Uterus (tissue), 4 donors: ENCODE results near the gene GDF7. TPM values are rescaled to one million over a fixed set of nuclear protein-coding genes. Genes with fewer than 3 reads are reported as not detected.

Experiments
- DNase-seq, 2 donors: peaks; one replicate each; pipeline ENCODE4 v3.0.0-alpha.2; 2019 to 2020
- H3K27ac ChIP-seq, 2 donors: fragments of 200-600 bp; sonication (generic); 1 replicate in 1 of 2; 2 replicates in 1 of 2; pipeline ENCODE4 v1.5.1; 2016 to 2018
- H3K27me3 ChIP-seq, 2 donors: fragments of 200-600 bp; sonication (generic); one replicate each; pipeline ENCODE4 v1.5.1; 2018 to 2019; ENCODE audit warnings: control low read depth in 1 of 2
- H3K36me3 ChIP-seq, 2 donors: fragments of 200-600 bp; sonication (generic); one replicate each; pipeline ENCODE4 v1.5.1; 2019; ENCODE audit warnings: control low read depth in 1 of 2
- H3K4me1 ChIP-seq, 2 donors: fragments of 200-600 bp; sonication (generic); one replicate each; pipeline ENCODE4 v1.5.1; 2018 to 2019; ENCODE audit warnings: control low read depth in 1 of 2
- H3K4me3 ChIP-seq, 2 donors: fragments of 200-600 bp; sonication (generic); 1 replicate in 1 of 2; 2 replicates in 1 of 2; pipeline ENCODE4 v1.5.1; 2018 to 2019; ENCODE audit warnings: mild to moderate bottlenecking in 1 of 2
- H3K9me3 ChIP-seq, 2 donors: fragments of 200-600 bp; sonication (generic); one replicate each; pipeline ENCODE4 v1.5.1; 2019; ENCODE audit warnings: control low read depth in 1 of 2
- CTCF ChIP-seq, 4 experiments: fragments of 200-600 bp in 2 of 4; fragments of 450-650 bp in 2 of 4; sonication (generic) in 2 of 4; IDR thresholded peaks; one replicate each; pipeline ENCODE4 v1.5.1; 2016 to 2019; ENCODE audit warnings: antibody characterized with exemption in 4 of 4, mild to moderate bottlenecking in 2 of 4, moderate library complexity in 1 of 4
- POLR2A ChIP-seq, 2 donors: fragments of 450-650 bp; IDR thresholded peaks; one replicate each; pipeline ENCODE4 v1.6.1; 2016; ENCODE audit warnings: antibody characterized with exemption in 2 of 2, mild to moderate bottlenecking in 1 of 2, moderate library complexity in 1 of 2
- intact Hi-C: fragments of 100-400 bp; cut with DNase I; formaldehyde crosslinking; loops from one replicate; pipeline ENCODE4 v1.15.1; 2023; ENCODE audit warnings: low total_unique reads
- total RNA-seq, 4 donors: library from RNA; depleted of rRNA in 3 of 4; stranded (reverse); fragments of >200 nt in 3 of 4; gene quantifications; one replicate each; pipeline versions ENCODE4 v1.1.0 to v1.2.4, GENCODE V29; 2014 to 2023
- donor health status: DM: yes; HTN: yes; CAD: no.

GDF7 gene
- total RNA-seq, 4 donors from 2014 or later, result 1.5 to 45.6 (median 5.4) TPM

DNA sequence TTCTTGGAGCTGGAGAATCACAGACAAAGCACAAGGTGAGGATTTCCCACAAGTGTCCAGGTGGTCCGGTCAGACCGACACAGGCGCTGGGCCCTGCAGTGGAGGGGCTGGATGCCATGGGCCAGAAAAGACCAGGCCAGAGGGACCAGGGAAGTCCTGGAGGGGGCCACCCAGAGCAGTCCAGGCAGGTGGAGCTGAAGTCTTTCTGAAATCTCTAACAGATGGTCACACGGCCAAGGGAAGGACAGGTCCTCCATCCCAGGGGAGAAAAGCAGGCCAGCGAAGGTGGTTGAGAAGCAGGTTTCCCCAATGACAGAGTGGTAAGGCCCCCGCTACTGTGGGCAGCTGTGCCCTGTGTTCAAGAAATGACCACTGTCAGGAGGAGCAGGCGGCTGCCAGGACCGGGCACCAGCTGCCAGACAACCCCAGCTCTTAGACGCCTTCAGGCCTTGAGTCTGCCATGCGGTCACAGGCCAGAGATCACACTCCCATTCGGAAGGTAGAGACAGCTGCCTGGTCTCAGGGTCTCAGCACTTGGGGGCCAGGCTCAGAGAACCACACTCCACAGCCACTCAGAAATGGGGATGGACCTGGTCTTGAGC, 42.0 kb upstream of the GDF7 start:
- Histone ChIP-seq H3K27ac (no peak overlapping the region), H3K4me3 (no peak overlapping the region), H3K36me3 (no peaks in the 10 kb centered on the region), H3K4me1 (no peaks in the 10 kb centered on the region), H3K27me3 (no peaks in the 10 kb centered on the region), H3K9me3 (no peaks in the 10 kb centered on the region)
- TF ChIP-seq POLR2A (IDR thresholded peaks at IDR 0.05) (no peak), CTCF (IDR thresholded peaks at IDR 0.05) (no peak)
- intact Hi-C loops, result no loop called here
- DNase-seq, result no peak

DNA sequence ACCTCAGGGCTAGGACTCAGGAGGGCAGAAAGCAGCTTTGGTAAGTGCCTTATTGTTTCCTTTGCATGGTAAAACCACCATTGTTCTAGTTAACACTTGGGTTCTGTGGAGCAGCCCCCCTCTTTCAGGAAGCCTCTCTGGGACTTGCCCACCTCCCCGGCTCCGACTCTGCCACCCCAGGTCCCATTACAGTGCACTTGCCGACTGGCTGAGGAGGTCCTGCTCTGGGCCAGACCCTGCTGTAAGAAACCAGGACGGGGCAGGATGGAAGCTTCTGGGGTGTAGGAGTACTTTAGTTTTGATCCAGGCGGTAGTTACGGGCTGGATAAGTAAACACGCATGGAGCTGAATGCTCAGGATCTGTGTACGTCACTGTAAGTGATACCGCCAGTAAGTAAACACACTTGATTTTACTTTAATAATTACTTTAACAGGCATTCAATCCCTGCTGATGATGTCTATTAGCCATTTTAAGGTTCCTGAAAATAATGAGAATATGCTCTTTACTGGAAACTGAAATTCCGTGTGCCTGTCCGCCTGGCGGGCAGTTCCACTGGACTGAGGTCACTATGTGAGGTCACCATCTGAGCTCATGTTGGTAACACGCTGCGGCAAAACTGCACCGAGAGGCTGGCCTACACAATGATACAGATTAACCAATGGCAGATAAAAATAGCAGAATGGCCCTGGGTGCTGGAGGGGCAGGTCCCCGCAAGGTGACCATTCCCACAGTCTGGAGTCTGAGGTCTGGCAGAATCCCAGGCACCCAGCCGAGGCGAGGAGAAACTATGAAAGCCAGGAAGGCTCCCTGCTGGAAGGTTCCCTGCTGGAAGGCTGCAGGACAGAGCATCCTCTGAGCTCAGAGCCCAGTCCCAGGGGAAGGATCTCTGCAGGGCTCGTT, 41.2 kb upstream of the GDF7 start:
- H3K36me3 ChIP-seq, result no peaks in the 10 kb centered on the region
- no peak for TF ChIP-seq CTCF (IDR thresholded peaks at IDR 0.05)
- TF ChIP-seq POLR2A (IDR thresholded peaks at IDR 0.05), result no peak
- intact Hi-C loops, result no loop called here
- H3K27ac ChIP-seq, result no peak overlapping the region
- H3K4me1 ChIP-seq, result no peaks in the 10 kb centered on the region
- no peaks in the 10 kb centered on the region for H3K9me3 ChIP-seq
- H3K27me3 ChIP-seq, result no peaks in the 10 kb centered on the region
- DNase-seq, result no peak
- H3K4me3 ChIP-seq, result no peak overlapping the region

DNA sequence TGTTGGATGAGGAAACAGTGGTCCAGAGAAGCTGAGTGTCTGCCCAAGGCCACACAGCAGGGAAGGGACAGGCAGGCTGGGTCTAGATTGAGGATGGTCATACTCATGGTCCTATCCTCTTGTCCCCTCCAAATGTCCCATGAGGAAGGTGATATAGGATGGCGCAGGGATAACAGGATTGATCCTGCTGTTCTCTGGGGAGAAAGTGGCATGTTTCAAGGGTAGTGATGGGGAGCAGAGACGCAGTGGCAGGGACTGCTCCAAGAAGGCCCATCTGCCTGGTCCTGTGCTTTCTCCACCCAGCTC, 40.6 kb upstream of the GDF7 start:
- Histone ChIP-seq H3K4me1 (no peaks in the 10 kb centered on the region), H3K36me3 (no peaks in the 10 kb centered on the region), H3K9me3 (no peaks in the 10 kb centered on the region), H3K27me3 (no peaks in the 10 kb centered on the region), H3K27ac (no peak overlapping the region), H3K4me3 (no peak overlapping the region)
- intact Hi-C loops, result no loop called here
- no peak for DNase-seq
- TF ChIP-seq CTCF (IDR thresholded peaks at IDR 0.05), result no peak
- TF ChIP-seq POLR2A (IDR thresholded peaks at IDR 0.05), result no peak

DNA sequence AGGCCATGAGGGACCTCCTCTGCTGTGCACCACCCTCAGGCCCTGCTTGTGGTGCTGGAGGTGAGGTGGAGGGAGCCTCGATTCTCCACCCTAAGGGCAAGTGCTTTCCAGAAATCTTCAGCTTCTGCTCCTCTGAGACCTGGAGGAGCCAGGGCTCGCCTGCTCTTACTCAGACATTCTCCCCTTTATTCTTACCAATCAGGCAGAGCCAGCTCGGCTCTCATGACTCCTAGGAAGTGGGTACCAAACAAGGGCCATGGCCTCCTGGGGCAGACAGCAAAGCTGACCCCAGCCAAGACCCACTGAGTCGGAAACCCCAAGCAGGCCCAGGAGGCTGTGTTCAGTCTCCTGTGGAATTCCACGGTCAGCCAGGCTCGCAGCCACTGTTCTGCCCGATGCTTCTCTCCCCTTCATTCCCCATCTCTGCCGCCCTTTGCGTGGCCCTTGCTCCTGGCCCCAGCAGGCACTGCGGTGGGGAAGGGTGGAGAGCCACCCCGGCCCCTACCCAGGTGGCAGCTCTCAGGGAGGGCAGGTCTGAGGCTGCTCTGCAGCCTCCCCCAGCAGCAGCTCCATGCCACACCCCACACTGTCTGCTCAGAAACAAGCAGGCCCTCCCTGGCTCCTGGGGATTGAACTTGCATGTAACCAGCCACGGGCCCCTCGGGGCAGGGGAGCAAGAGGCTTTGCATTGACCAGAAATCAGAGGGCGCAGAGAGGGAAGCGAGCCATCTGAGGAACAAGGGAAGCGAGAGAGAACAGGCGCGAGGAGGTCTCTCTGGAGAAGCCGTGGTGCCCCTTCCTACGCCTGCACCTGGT, 40.0 kb upstream of the GDF7 start:
- Histone ChIP-seq H3K4me1 (no peaks in the 10 kb centered on the region), H3K9me3 (no peaks in the 10 kb centered on the region), H3K4me3 (no peak overlapping the region), H3K36me3 (no peaks in the 10 kb centered on the region), H3K27ac (no peak overlapping the region), H3K27me3 (no peaks in the 10 kb centered on the region)
- no peak for DNase-seq
- intact Hi-C loops, result no loop called here
- TF ChIP-seq POLR2A (IDR thresholded peaks at IDR 0.05) (no peak), CTCF (IDR thresholded peaks at IDR 0.05) (no peak)
